Right atrium auricular region (tissue), 2 donors: ENCODE results near the gene DNAAF2. TPM values are rescaled to one million over a fixed set of nuclear protein-coding genes. Genes with fewer than 3 reads are reported as not detected.

ENCODE experiments used
- DNase-seq: peaks from one replicate; pipeline ENCODE4 v3.0.0-alpha.2; 2019; ENCODE audit warnings: low spot score
- H3K27ac ChIP-seq, 2 donors: fragments of 200-600 bp; sonication (generic); 1 replicate in 1 of 2; 2 replicates in 1 of 2; pipeline ENCODE4 v1.5.1; 2016 to 2019
- H3K27me3 ChIP-seq, 2 donors: fragments of 200-600 bp; sonication (generic); one replicate each; pipeline versions ENCODE4 v1.5.1 to v1.6.0; 2017 to 2019
- H3K36me3 ChIP-seq: fragments of 200-600 bp; sonication (generic); one replicate; pipeline ENCODE4 v1.5.1; 2016
- H3K4me1 ChIP-seq, 2 donors: fragments of 200-600 bp; sonication (generic); one replicate each; pipeline versions ENCODE4 v1.5.1 to v1.6.0; 2017 to 2019
- H3K4me3 ChIP-seq, 2 donors: fragments of 200-600 bp; sonication (generic); 1 replicate in 1 of 2; 2 replicates in 1 of 2; pipeline ENCODE4 v1.5.1; 2017 to 2019; ENCODE audit warnings: mild to moderate bottlenecking in 1 of 2, moderate library complexity in 1 of 2
- H3K9me3 ChIP-seq, 2 donors: fragments of 200-600 bp; sonication (generic); one replicate each; pipeline ENCODE4 v1.5.1; 2019
- CTCF ChIP-seq, 2 donors: fragments of 200-600 bp; sonication (generic); IDR thresholded peaks; one replicate each; pipeline ENCODE4 v1.5.1; 2019; ENCODE audit warnings: antibody characterized with exemption in 2 of 2
- total RNA-seq, 2 donors: library from RNA; depleted of rRNA; stranded (reverse); fragments of >200 nt; gene quantifications; one replicate each; pipeline ENCODE4 v1.1.0, GENCODE V29; 2016

DNAAF2 gene
- total RNA-seq, 2 donors from 2014 or later, result 6.3 to 8.9 TPM

GRCh38 chr14:49582113-49582977, 52.7 kb downstream of the DNAAF2 start:
- H3K4me1 ChIP-seq, result peaks cover 0 to 24% of the 10 kb centered on the region in 2 donors
- no peak overlapping the region for H3K4me3 ChIP-seq
- DNase-seq, result no peak

GRCh38 chr14:49581209-49582112, 53.6 kb downstream of the DNAAF2 start:
- no peak overlapping the region for H3K27ac ChIP-seq
- H3K9me3 ChIP-seq, result no peaks in the 10 kb centered on the region
- no peak for DNase-seq
- H3K4me3 ChIP-seq, result no peak overlapping the region
- H3K36me3 ChIP-seq, result peaks cover 31% of the 10 kb centered on the region
- no peaks in the 10 kb centered on the region for H3K27me3 ChIP-seq
- no peak for TF ChIP-seq CTCF (IDR thresholded peaks at IDR 0.05)
- H3K4me1 ChIP-seq, result peaks cover 0 to 24% of the 10 kb centered on the region in 2 donors

More at GRCh38 chr14:49582113-49582977, 52.7 kb downstream of the DNAAF2 start:
- Histone ChIP-seq H3K27ac (no peak overlapping the region), H3K27me3 (no peaks in the 10 kb centered on the region), H3K36me3 (peaks cover 22% of the 10 kb centered on the region), H3K9me3 (no peaks in the 10 kb centered on the region)
- no peak for TF ChIP-seq CTCF (IDR thresholded peaks at IDR 0.05)

GRCh38 chr14:49579841-49580240, 55.2 kb downstream of the DNAAF2 start:
- Histone ChIP-seq H3K27me3 (no peaks in the 10 kb centered on the region), H3K36me3 (peaks cover 32% of the 10 kb centered on the region), H3K9me3 (no peaks in the 10 kb centered on the region), H3K4me1 (peaks cover 0 to 17% of the 10 kb centered on the region in 2 donors), H3K4me3 (no peak overlapping the region), H3K27ac (no peak overlapping the region)
- DNase-seq, result no peak
- TF ChIP-seq CTCF (IDR thresholded peaks at IDR 0.05), result no peak

- H3K4me3 ChIP-seq, result no peak overlapping the region
- no peak for TF ChIP-seq CTCF (IDR thresholded peaks at IDR 0.05)
- peaks cover 22% of the 10 kb centered on the region for H3K36me3 ChIP-seq
- H3K27ac ChIP-seq, result no peak overlapping the region
- H3K27me3 ChIP-seq, result no peaks in the 10 kb centered on the region
- H3K4me1 ChIP-seq, result peaks cover 0 to 4% of the 10 kb centered on the region in 2 donors
- no peaks in the 10 kb centered on the region for H3K9me3 ChIP-seq
- no peak for DNase-seq
Measured at GRCh38 chr14:49578141-49578540, 56.9 kb downstream of the DNAAF2 start.

Other genes starting within 250 kb of the DNAAF2 start
- gene RPS29, start 48.9 kb downstream of the DNAAF2 start, total RNA-seq, result 1,000 to 10,000 TPM; 1,499 to 8,459 TPM
- 1 to 10 TPM; 3.6 to 3.8 TPM for gene LRR1, start 36.3 kb downstream of the DNAAF2 start, total RNA-seq
- 100 to 1,000 TPM; 133 to 301 TPM for gene RPL36AL, start 14.6 kb downstream of the DNAAF2 start, total RNA-seq
- 10 to 100 TPM; 15.4 to 22.9 TPM for gene MGAT2, start 14.4 kb downstream of the DNAAF2 start, total RNA-seq
- gene POLE2, start 53.0 kb upstream of the DNAAF2 start, total RNA-seq, result 1 to 10 TPM in 1 of 2 donors, not detected in 1; 2.3 TPM
- gene KLHDC1, start 57.9 kb upstream of the DNAAF2 start, total RNA-seq, result 1 to 10 TPM; 5.5 to 9.4 TPM
- gene KLHDC2, start 132.9 kb upstream of the DNAAF2 start, total RNA-seq, result 10 to 100 TPM; 51.1 to 80.3 TPM
- 10 to 100 TPM; 43.9 to 45.2 TPM for gene NEMF, start 217.5 kb upstream of the DNAAF2 start, total RNA-seq